Activated CD8-positive, alpha-beta memory T cell treated with anti-CD3 and anti-CD28 coated beads, Interleukin-2, amount 10 ng/mL, durations not matched to agents 7 days and 5 days (primary cell): ENCODE results near the gene RLF. TPM values are rescaled to one million over a fixed set of nuclear protein-coding genes. Genes with fewer than 3 reads are reported as not detected.

ENCODE experiments used
- ATAC-seq: fragments of 150-1000 bp; cut with Tn5 transposase; one replicate; pipeline ENCODE4 v1.10.0; 2021; ENCODE audit warnings: moderate library complexity
- CTCF ChIA-PET: fragments of 350-600 bp; sonication (Branson Sonifier 250); formaldehyde crosslinking; loops from one replicate; lab custom pipeline; 2021; ENCODE audit warnings: antibody characterized with exemption; lab: Charles Lee
- DNase-seq: peaks from one replicate; pipeline ENCODE4 v3.0.0-alpha.2; 2020
- H3K27ac Mint-ChIP-seq: one replicate; pipeline ENCODE4 v1.8.0; 2021; ENCODE audit warnings: mild to moderate bottlenecking, mixed read lengths
- H3K27me3 Mint-ChIP-seq: one replicate; pipeline ENCODE4 v1.8.0; 2021; ENCODE audit warnings: mixed read lengths
- H3K36me3 Mint-ChIP-seq: one replicate; pipeline ENCODE4 v1.8.0; 2021; ENCODE audit warnings: mild to moderate bottlenecking, mixed read lengths
- H3K4me1 Mint-ChIP-seq: one replicate; pipeline ENCODE4 v1.8.0; 2021; ENCODE audit warnings: mixed read lengths
- H3K4me3 Mint-ChIP-seq: one replicate; pipeline ENCODE4 v1.8.0; 2021; ENCODE audit warnings: mild to moderate bottlenecking, moderate library complexity, mixed read lengths
- H3K9me3 Mint-ChIP-seq: one replicate; pipeline ENCODE4 v1.8.0; 2022; ENCODE audit warnings: low read depth, mixed read lengths
- total RNA-seq, 2 experiments: library from RNA; stranded (reverse); gene quantifications; one replicate each; pipeline ENCODE4 v1.2.3, GENCODE V29; 2021

RLF gene
- total RNA-seq, 2 experiments from 2014 or later: 18.8 to 21.4 TPM

DNA sequence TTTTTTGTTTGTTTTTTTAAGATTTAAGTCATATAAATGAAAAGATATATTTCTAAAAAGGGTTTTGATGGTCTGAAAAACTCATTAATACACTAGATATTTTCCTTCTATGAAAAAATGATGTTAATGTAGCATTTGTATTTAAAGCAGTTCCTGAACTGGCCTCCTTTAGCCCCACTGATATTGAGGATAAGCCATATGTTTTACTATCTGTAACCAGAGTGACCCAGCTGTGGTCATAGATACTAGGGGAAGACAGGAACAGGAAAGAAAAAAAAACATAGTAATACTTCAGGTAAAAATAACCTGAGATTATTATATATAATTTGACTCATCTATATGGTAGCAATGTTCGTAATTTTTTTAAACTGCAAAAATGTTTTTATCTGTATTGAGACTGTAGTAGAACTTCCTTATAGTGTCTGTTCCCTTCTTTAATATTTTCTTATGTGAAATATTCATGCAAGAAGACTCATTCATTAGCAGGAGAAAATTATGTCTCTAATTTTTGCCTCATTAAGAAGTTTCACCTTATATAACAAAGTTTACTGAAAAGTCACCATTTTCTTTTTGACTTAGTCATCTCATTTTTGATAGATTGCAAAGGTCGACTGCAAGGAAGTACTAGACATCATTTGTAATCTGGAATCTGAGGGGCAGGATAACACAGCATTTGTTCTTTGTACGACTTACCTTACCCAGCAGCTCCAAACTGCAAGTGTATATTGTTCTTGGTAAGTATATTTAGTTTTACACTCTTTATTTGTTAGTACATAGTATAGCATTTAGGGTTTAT is 61.0 kb downstream of the RLF start:
- H3K4me1 Mint-ChIP-seq: peaks cover 20% of the 10 kb centered on the region
- no peaks in the 10 kb centered on the region for H3K27me3 Mint-ChIP-seq
- H3K9me3 Mint-ChIP-seq: no peaks in the 10 kb centered on the region
- DNase-seq: no peak
- no peak overlapping the region for H3K4me3 Mint-ChIP-seq
- no peak overlapping the region for H3K27ac Mint-ChIP-seq
- peaks cover 25% of the 10 kb centered on the region for H3K36me3 Mint-ChIP-seq
- ATAC-seq: no peak
- CTCF ChIA-PET: interaction anchor here (1.4 kb wide), 1 partner anchor 69 kb away, joined by 4 read pairs; no protein-coding TSS in a partner anchor

DNA sequence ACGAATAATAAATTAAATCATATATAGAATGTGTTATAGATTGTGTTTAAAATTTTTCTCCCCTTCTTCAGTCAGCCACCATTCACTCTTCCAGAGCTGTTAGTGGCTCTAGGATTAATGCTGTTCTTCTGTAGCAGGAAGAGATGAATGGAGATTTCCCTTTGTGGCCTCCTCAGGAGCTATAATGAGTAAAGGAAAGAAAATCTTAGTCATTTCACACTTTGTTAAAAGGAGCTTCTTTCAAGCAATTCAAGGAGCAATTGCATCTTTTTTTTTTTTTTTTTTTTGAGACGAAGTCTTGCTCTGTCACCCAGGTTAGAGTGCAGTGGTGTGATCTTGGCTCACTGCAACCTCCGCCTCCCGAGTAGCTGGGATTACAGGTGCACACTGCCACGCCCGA is 62.9 kb downstream of the RLF start:
- Mint-ChIP-seq H3K27me3 (no peaks in the 10 kb centered on the region), H3K36me3 (peaks cover 24% of the 10 kb centered on the region), H3K4me3 (no peak overlapping the region), H3K9me3 (no peaks in the 10 kb centered on the region), H3K27ac (no peak overlapping the region), H3K4me1 (peaks cover 20% of the 10 kb centered on the region)
- ATAC-seq: peak; percentile 57
- CTCF ChIA-PET: interaction anchor here (0.6 to 1.4 kb wide), 4 partner anchors 19 to 1639 kb away, joined by 3 to 4 read pairs (median 3); no protein-coding TSS in a partner anchor
- no peak for DNase-seq

DNA sequence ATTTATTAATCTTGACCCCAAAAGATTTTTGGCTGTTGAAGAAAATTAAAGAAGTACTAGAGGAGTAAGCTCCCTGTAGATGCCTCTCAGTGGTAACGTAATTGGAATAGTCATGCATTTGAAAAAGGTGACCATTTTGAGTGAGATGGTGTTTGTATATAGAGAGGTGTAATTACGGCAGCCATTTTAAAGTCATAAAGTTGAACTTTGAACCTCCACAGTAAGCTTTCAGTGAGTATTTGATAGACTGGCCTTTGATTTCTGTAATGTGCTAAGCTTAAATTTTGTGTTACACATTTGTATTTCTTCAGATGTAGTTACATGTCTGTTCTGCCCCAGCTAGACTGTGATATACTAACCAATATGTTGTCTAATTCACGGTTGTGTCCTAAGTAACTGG is 65.0 kb downstream of the RLF start:
- ATAC-seq: no peak

DNA sequence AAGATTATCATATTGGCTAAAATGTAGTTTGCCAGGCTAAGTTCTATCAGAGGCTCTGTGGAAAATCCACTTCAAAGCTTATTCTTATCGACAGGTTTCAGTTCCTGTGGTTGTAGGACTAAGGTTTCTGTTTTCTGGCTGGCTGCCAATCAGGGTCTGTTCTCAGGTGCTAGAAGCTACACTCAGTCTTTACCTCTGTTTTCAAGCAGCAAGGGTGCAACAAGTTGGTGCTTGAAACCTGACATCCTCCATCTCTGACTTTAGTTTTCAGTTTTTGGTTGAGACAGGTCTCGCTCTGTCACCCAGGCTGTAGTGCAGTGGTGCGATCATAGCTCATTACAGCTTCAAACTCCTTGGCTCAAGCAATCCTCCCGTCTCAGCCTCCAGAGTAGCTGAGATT is 71.3 kb downstream of the RLF start:
- H3K27me3 Mint-ChIP-seq: no peaks in the 10 kb centered on the region
- H3K4me1 Mint-ChIP-seq: peaks cover 37% of the 10 kb centered on the region
- peak; percentile 86 for DNase-seq
- peak; percentile 94 for ATAC-seq
- no peak overlapping the region for H3K4me3 Mint-ChIP-seq
- peaks cover 64% of the 10 kb centered on the region for H3K36me3 Mint-ChIP-seq
- CTCF ChIA-PET: interaction anchor here (0.7 to 2.6 kb wide), 6 partner anchors 9 to 89 kb away, joined by 3 to 7 read pairs (median 5); no protein-coding TSS in a partner anchor
- H3K27ac Mint-ChIP-seq: peak overlapping the region; percentile 69
- no peaks in the 10 kb centered on the region for H3K9me3 Mint-ChIP-seq

More for the DNA sequence above, 65.0 kb downstream of the RLF start:
- Mint-ChIP-seq H3K36me3 (peaks cover 30% of the 10 kb centered on the region), H3K4me1 (peaks cover 25% of the 10 kb centered on the region), H3K9me3 (no peaks in the 10 kb centered on the region), H3K27me3 (no peaks in the 10 kb centered on the region), H3K4me3 (no peak overlapping the region), H3K27ac (no peak overlapping the region)
- CTCF ChIA-PET: interaction anchor here (0.7 to 2.5 kb wide), 4 partner anchors 73 to 172 kb away, joined by 3 to 8 read pairs (median 4); partner anchors contain the start of gene COL9A2
- DNase-seq: no peak

DNA sequence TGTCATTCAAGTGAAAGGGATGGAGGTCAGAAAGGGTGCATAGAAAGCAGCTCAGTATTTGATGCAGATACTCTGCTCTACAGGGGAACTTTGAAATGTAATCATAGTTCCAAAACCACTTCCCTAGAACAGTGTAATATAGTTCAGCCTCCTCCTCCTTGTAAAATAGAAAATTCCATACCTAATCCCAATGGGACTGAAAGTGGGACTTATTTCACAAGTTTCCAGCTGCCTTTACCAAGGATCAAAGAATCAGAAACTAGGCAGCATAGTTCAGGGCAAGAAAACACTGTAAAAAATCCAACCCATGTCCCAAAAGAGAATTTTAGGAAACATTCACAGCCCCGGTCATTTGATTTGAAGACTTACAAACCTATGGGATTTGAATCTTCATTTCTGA is 78.4 kb downstream of the RLF start:
- H3K27me3 Mint-ChIP-seq: no peaks in the 10 kb centered on the region
- DNase-seq (no peak), ATAC-seq (no peak)
- no peaks in the 10 kb centered on the region for H3K9me3 Mint-ChIP-seq
- H3K36me3 Mint-ChIP-seq: peaks cover 46% of the 10 kb centered on the region
- no peak overlapping the region for H3K4me3 Mint-ChIP-seq
- H3K27ac Mint-ChIP-seq: no peak overlapping the region
- CTCF ChIA-PET: interaction anchor here (0.8 to 1.8 kb wide), 5 partner anchors 13 to 87 kb away, joined by 3 to 8 read pairs (median 3); no protein-coding TSS in a partner anchor
- peaks cover 50% of the 10 kb centered on the region for H3K4me1 Mint-ChIP-seq

DNA sequence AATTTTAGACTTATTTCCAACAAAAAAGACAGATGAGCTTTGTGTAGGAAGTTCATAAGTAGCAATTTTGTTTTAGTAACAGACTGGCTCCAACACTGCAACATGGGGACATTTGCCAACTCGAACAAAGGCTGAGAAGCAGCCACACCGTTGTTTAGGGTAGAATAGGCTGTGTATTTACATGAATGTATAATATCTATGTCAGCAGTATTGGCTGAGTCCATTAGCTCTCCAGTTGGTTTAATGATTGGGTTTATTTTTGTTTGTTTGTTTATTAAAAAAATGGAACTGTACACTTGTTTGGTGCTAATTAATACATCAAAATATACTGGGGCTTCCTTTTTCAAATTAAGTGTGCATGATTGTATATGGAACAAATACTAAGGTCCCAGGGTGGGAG is 79.2 kb downstream of the RLF start:
- H3K27me3 Mint-ChIP-seq: no peaks in the 10 kb centered on the region
- peaks cover 55% of the 10 kb centered on the region for H3K4me1 Mint-ChIP-seq
- H3K36me3 Mint-ChIP-seq: peaks cover 41% of the 10 kb centered on the region

DNA sequence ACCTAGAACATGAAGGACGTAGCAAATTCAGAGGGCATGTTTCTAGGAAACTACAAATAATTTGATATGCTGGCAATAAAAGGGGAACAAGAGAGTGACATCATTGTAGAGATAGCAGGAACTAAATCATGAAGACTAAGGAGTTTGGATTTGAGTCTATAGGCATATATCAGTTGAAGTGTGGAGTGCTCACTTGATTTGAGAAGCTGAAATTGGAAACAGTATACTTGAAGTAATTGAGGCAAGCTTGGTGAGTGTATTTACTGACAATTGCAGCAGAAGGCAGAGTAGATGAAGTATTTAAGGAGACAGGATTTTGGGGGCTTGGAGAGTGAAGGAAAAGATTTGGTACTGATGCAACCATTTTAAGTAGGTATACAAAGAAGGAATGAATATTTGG is 80.2 kb downstream of the RLF start:
- H3K4me3 Mint-ChIP-seq: peak overlapping the region; percentile 8
- no peaks in the 10 kb centered on the region for H3K9me3 Mint-ChIP-seq
- CTCF ChIA-PET: interaction anchor here (0.9 to 2.4 kb wide), 11 partner anchors 9 to 198 kb away, joined by 3 to 10 read pairs (median 4); partner anchors contain the start of gene COL9A2
- peaks cover 55% of the 10 kb centered on the region for H3K4me1 Mint-ChIP-seq
- ATAC-seq (peak; percentile 31), DNase-seq (no peak)
- H3K36me3 Mint-ChIP-seq: peaks cover 33% of the 10 kb centered on the region
- peak overlapping the region; percentile 83 for H3K27ac Mint-ChIP-seq
- no peaks in the 10 kb centered on the region for H3K27me3 Mint-ChIP-seq

More for the DNA sequence above, 79.2 kb downstream of the RLF start:
- Mint-ChIP-seq H3K9me3 (no peaks in the 10 kb centered on the region), H3K27ac (peak overlapping the region; percentile 4), H3K4me3 (no peak overlapping the region)
- DNase-seq (no peak), ATAC-seq (no peak)
- CTCF ChIA-PET: interaction anchor here (0.8 to 1.8 kb wide), 8 partner anchors 8 to 88 kb away, joined by 3 to 8 read pairs (median 4); partner anchors contain the start of gene COL9A2

DNA sequence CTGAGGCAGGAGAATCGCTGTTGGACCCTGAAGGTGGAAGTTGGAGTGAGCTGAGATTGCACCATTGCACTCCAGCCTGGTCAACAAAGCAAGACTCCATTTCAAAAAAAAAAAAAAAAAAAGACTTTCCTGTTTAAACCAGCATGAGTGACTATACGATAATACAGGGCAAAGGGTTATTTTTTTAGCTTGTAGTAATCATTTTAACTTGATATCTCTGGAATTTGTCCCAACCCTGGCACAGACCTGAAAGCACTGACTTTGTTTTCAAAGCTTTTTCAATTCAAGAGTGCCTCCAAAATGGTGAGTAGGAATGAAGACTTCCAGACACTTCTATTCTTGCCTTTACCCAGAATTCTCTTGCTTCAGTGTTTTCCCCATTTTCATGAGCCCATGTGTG is 82.2 kb downstream of the RLF start:
- no peak overlapping the region for H3K27ac Mint-ChIP-seq
- peaks cover 40% of the 10 kb centered on the region for H3K4me1 Mint-ChIP-seq
- DNase-seq (no peak), ATAC-seq (no peak)
- no peaks in the 10 kb centered on the region for H3K9me3 Mint-ChIP-seq
- no peaks in the 10 kb centered on the region for H3K27me3 Mint-ChIP-seq
- CTCF ChIA-PET: interaction anchor here (0.7 to 2.4 kb wide), 5 partner anchors 14 to 91 kb away, joined by 3 to 10 read pairs (median 5); partner anchors contain the start of gene ZMPSTE24
- peaks cover 15% of the 10 kb centered on the region for H3K36me3 Mint-ChIP-seq
- no peak overlapping the region for H3K4me3 Mint-ChIP-seq

DNA sequence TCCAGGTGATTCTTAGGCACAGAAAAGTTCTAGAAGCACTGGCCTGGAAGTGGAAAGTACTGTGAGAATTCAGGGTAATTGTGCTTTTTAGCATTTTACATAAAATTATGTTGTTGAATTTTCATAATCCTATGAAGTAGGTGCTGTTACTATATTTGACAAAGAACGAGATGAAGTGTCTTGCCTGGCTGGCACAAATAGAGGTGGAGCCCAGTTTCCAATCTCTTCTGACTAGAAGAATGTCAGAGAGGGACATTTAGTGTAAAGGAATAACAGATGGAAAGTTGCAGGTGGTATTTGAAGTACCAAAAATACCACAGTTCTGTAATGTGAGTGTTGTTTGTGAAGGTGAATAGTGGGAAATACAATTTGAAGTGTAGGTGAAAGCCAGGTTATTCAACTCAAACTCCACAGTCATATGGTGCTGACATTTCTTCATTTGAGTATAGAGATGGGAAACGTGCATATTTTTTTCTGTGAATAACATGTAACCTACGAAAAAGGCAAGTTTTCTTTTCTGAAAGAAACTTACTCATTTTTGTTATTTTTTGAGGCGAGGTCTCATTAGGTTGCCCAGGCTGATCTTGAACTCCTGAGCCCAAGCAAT is 83.1 kb downstream of the RLF start:
- peaks cover 6% of the 10 kb centered on the region for H3K36me3 Mint-ChIP-seq
- ATAC-seq (no peak), DNase-seq (no peak)
- no peaks in the 10 kb centered on the region for H3K27me3 Mint-ChIP-seq
- no peak overlapping the region for H3K27ac Mint-ChIP-seq
- no peaks in the 10 kb centered on the region for H3K9me3 Mint-ChIP-seq
- peaks cover 37% of the 10 kb centered on the region for H3K4me1 Mint-ChIP-seq
- no peak overlapping the region for H3K4me3 Mint-ChIP-seq
- CTCF ChIA-PET: interaction anchor here (1.3 to 2.4 kb wide), 3 partner anchors 13 to 91 kb away, joined by 3 to 10 read pairs (median 5); partner anchors contain the start of gene ZMPSTE24

DNA sequence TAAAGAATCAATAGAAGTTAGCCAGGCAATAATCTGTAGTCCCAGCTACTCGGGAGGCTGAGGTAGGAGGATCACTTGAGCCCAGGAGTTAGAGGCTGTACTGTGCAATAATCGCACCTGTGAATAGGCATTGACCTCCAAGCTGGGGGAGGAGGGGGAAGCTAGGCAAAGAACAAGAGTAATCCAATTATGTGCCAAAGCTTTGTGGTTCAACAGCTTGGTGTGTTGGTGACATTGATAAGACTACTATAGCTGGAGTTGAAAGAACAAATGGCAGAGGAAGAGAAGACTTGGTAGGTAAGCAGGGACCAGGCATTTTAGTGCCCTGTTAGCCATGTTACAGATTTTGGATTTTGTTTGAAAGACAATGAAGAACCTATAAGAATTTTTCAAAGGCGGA is 84.5 kb downstream of the RLF start:
- DNase-seq: no peak
- Mint-ChIP-seq H3K4me3 (no peak overlapping the region), H3K36me3 (no peaks in the 10 kb centered on the region), H3K27ac (no peak overlapping the region), H3K9me3 (no peaks in the 10 kb centered on the region), H3K27me3 (no peaks in the 10 kb centered on the region), H3K4me1 (peaks cover 36% of the 10 kb centered on the region)
- CTCF ChIA-PET: no interaction called here
- no peak for ATAC-seq

DNA sequence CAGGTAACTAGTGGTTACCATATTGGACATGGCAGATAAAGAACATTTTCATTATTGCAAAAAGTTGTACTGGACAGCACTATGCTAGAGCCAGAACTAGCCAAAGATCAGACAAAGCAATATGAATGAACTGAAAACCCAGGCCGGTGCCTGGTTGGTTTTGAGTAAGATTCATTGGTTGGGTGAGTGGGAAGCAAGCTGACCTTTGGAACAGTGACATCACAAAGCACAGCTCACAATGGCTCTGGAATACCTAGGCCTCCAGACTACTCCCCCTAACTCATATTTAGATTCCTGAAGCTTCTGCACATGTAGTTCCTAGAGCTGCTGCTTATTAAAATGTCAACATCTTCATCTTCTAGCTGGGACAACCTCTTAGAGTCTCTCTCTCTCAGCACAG is 86.5 kb downstream of the RLF start, which contains the start of gene TMCO2:
TSS of gene TMCO2 (plus strand) at position 283 of the 400 bp plus-strand sequence. CDS start at position 340, 57 bp downstream.
- H3K27ac Mint-ChIP-seq: no peak within 1 kb of the TSS

DNA sequence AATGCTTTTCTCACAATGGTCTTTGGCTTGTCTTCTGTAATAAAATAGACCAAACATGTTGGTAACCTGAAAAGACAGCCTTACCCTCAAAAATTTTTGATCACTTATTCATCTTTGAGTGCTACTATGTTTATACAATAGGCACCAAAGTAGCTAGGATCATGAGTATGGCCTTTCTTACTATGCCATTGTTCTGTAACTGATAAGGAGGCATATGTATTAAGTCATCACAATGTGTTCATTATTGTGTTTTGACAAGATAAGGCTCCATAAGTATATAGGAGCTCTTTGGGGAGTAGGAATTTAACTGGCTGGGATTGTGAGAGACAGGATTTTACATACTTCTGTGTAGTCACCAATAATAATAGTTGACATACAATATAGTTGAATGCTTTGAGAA is 87.2 kb downstream of the RLF start:
- Mint-ChIP-seq H3K4me1 (peaks cover 39% of the 10 kb centered on the region), H3K4me3 (no peak overlapping the region), H3K9me3 (no peaks in the 10 kb centered on the region), H3K27me3 (no peaks in the 10 kb centered on the region), H3K27ac (no peak overlapping the region), H3K36me3 (peaks cover 2% of the 10 kb centered on the region)
- no peak for ATAC-seq
- CTCF ChIA-PET: interaction anchor here (0.7 to 2.2 kb wide), 4 partner anchors 9 to 95 kb away, joined by 3 to 5 read pairs (median 5); no protein-coding TSS in a partner anchor
- DNase-seq: no peak

More for the DNA sequence above, 86.5 kb downstream of the RLF start, which contains the start of gene TMCO2:
- H3K9me3 Mint-ChIP-seq: no peaks in the 10 kb centered on the region
- H3K4me1 Mint-ChIP-seq: peaks cover 37% of the 10 kb centered on the region
- no peaks in the 10 kb centered on the region for H3K36me3 Mint-ChIP-seq
- no peak within 1 kb of the TSS for H3K4me3 Mint-ChIP-seq
- no peaks in the 10 kb centered on the region for H3K27me3 Mint-ChIP-seq
- ATAC-seq: no peak
- no peak for DNase-seq
- CTCF ChIA-PET: interaction anchor here (1.8 to 2.2 kb wide), 2 partner anchors 10 to 68 kb away, joined by 5 read pairs; no protein-coding TSS in a partner anchor

DNA sequence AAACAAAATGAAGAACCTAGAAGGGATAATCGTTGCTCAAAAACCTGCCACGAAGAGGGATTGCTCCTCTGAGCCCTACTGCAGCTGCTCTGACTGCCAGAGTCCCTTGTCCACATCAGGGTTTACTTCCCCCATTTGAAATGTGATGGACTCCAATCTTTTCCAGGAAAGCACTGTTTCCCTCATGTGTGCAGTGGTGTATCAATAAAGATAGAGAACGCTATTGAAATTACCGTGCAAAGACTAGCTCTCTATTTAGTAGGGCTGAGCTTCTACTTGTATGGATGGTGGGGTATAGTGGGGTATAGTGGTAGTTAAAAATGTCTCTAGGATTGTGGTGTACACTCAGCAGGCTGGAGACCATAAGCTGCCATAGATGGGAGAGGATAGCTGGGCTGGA is 90.3 kb downstream of the RLF start:
- Mint-ChIP-seq H3K27ac (peak overlapping the region; percentile 81), H3K4me1 (peaks cover 43% of the 10 kb centered on the region), H3K4me3 (no peak overlapping the region), H3K9me3 (no peaks in the 10 kb centered on the region), H3K36me3 (peaks cover 10% of the 10 kb centered on the region), H3K27me3 (no peaks in the 10 kb centered on the region)
- CTCF ChIA-PET: interaction anchor here (1.0 to 1.6 kb wide), 3 partner anchors 9 to 54 kb away, joined by 3 to 4 read pairs (median 4); no protein-coding TSS in a partner anchor
- ATAC-seq: peak; percentile 52
- no peak for DNase-seq
